Loucy (cell line): ENCODE results near the gene CTSV.
"Not testable (repeated sequence)": the region's sequence is repeated elsewhere in the genome, so short reads cannot be mapped to it uniquely, and the experiment has no call there.

ENCODE experiments used
- H2AFZ ChIP-seq: fragments of 200-600 bp; sonication (generic); 2 replicates; pipeline ENCODE4 v1.6.0; 2016; ENCODE audit warnings: antibody characterized with exemption, mild to moderate bottlenecking, low read length, moderate library complexity
- H3F3A ChIP-seq: fragments of 200-600 bp; 2 replicates; pipeline ENCODE4 v1.6.0; 2016; ENCODE audit warnings: antibody characterized with exemption, low read depth, mild to moderate bottlenecking
- H3K27me3 ChIP-seq: fragments of 200-600 bp; sonication (generic); 2 replicates; pipeline ENCODE4 v1.6.1; 2014; ENCODE audit warnings: low read length, mild to moderate bottlenecking; ENCODE audit not compliant: insufficient read depth, poor library complexity, severe bottlenecking
- H3K36me3 ChIP-seq: fragments of 200-600 bp; sonication (generic); 2 replicates; pipeline ENCODE4 v1.6.1; 2016; ENCODE audit warnings: low read length; ENCODE audit not compliant: insufficient read depth
- H3K4me1 ChIP-seq: fragments of 200-600 bp; sonication (generic); 2 replicates; pipeline ENCODE4 v1.5.1; 2014; ENCODE audit warnings: low read length, mild to moderate bottlenecking; ENCODE audit not compliant: insufficient read depth, poor library complexity, severe bottlenecking
- H3K4me2 ChIP-seq: fragments of 200-600 bp; sonication (generic); 2 replicates; pipeline ENCODE4 v1.6.0; 2014; ENCODE audit warnings: antibody characterized with exemption, low read length, low read depth, mild to moderate bottlenecking; ENCODE audit not compliant: poor library complexity, severe bottlenecking
- H3K4me3 ChIP-seq: fragments of 200-600 bp; sonication (generic); 2 replicates; pipeline ENCODE4 v1.5.1; 2014; ENCODE audit warnings: low read length, mild to moderate bottlenecking, mixed read lengths; ENCODE audit not compliant: poor library complexity, severe bottlenecking
- H3K79me2 ChIP-seq: fragments of 200-600 bp; sonication (generic); 2 replicates; pipeline ENCODE4 v1.6.1; 2014; ENCODE audit warnings: low read length; ENCODE audit not compliant: insufficient read depth
- H3K9ac ChIP-seq: fragments of 200-600 bp; sonication (generic); 2 replicates; pipeline ENCODE4 v1.6.0; 2014; ENCODE audit warnings: mild to moderate bottlenecking, low read depth, low read length, moderate library complexity; ENCODE audit not compliant: poor library complexity, severe bottlenecking
- H3K9me2 ChIP-seq: fragments of 200-600 bp; sonication (generic); replicated peaks from 2 replicates; pipeline ENCODE4 v1.6.1; 2016; ENCODE audit warnings: low read depth, low read length, mixed read lengths
- H3K9me3 ChIP-seq: fragments of 200-600 bp; sonication (generic); 2 replicates; pipeline ENCODE4 v1.6.1; 2014; ENCODE audit warnings: mild to moderate bottlenecking, antibody characterized with exemption, low read length, low read depth; ENCODE audit not compliant: insufficient read depth
- H4K20me1 ChIP-seq: fragments of 200-600 bp; sonication (generic); 2 replicates; pipeline ENCODE4 v1.6.0; 2014; ENCODE audit warnings: antibody characterized with exemption, low read length, mild to moderate bottlenecking; ENCODE audit not compliant: insufficient read depth, poor library complexity, severe bottlenecking
- CTCF ChIP-seq: fragments of 200-600 bp; sonication (generic); conservative IDR thresholded peaks from 2 replicates; pipeline ENCODE4 v1.5.1; 2014; ENCODE audit warnings: mild to moderate bottlenecking, antibody characterized with exemption, low read length
- EZH2phosphoT487 ChIP-seq: fragments of 200-600 bp; IDR thresholded peaks from 2 replicates; pipeline ENCODE4 v1.6.1; 2018; ENCODE audit warnings: antibody characterized with exemption, mild to moderate bottlenecking, moderate library complexity, borderline replicate concordance

Gene CTSV

GRCh38 chr9:97077452-97078295, 38.7 kb upstream of the CTSV start:
- H3K9ac ChIP-seq = no peak overlapping the region
- no peak overlapping the region for H2AFZ ChIP-seq
- no peaks in the 10 kb centered on the region for H3K79me2 ChIP-seq
- H3F3A ChIP-seq = no peaks in the 10 kb centered on the region
- H3K36me3 ChIP-seq = no peaks in the 10 kb centered on the region
- no peaks in the 10 kb centered on the region for H3K9me2 ChIP-seq
- H3K4me2 ChIP-seq = no peak overlapping the region
- no peak for TF ChIP-seq CTCF
- TF ChIP-seq EZH2phosphoT487 = no peak
- no peaks in the 10 kb centered on the region for H3K27me3 ChIP-seq
- H4K20me1 ChIP-seq = no peaks in the 10 kb centered on the region
- no peak overlapping the region for H3K4me3 ChIP-seq
- no peaks in the 10 kb centered on the region for H3K9me3 ChIP-seq
- no peaks in the 10 kb centered on the region for H3K4me1 ChIP-seq

- not testable (repeated sequence) for H3K9me2 ChIP-seq, H3K9me3 ChIP-seq, H3K79me2 ChIP-seq, H3K4me1 ChIP-seq, H3K27me3 ChIP-seq, H3K9ac ChIP-seq, H3F3A ChIP-seq, H3K36me3 ChIP-seq, H2AFZ ChIP-seq, H3K4me3 ChIP-seq, H4K20me1 ChIP-seq, H3K4me2 ChIP-seq
These were observed 37.9 kb upstream of the CTSV start for GRCh38 chr9:97076731-97077451.

GRCh38 chr9:97076238-97076637, 37.3 kb upstream of the CTSV start:
- Histone ChIP-seq H3K36me3 (no peaks in the 10 kb centered on the region), H3K27me3 (no peaks in the 10 kb centered on the region), H3F3A (no peaks in the 10 kb centered on the region), H4K20me1 (no peaks in the 10 kb centered on the region), H3K9ac (no peak overlapping the region), H3K9me2 (no peaks in the 10 kb centered on the region), H3K9me3 (no peaks in the 10 kb centered on the region), H2AFZ (no peak overlapping the region), H3K4me2 (no peak overlapping the region), H3K79me2 (no peaks in the 10 kb centered on the region), H3K4me3 (no peak overlapping the region), H3K4me1 (no peaks in the 10 kb centered on the region)
- no peak for TF ChIP-seq EZH2phosphoT487
- TF ChIP-seq CTCF = no peak
